H1 (cell line): ENCODE data around the gene CEP72. TPM values are rescaled to one million over a fixed set of nuclear protein-coding genes. Genes with fewer than 3 reads are reported as not detected.

ENCODE experiments used
- BRCA1 ChIP-seq: IDR thresholded peaks from 2 replicates; pipeline ENCODE4 v1.6.1; 2012; ENCODE audit warnings: low read depth, low read length, improper control_type of control experiment
- TEAD4 ChIP-seq: IDR thresholded peaks from 2 replicates; pipeline ENCODE4 v1.6.1; 2012; ENCODE audit warnings: low read depth, low read length, inconsistent platforms, mixed read lengths
- polyA plus RNA-seq, 7 experiments: library from polyadenylated mRNA; depleted of rRNA in 3 of 7; stranded (reverse) in 5 of 7; unstranded in 2 of 7; fragments of >200 nt in 5 of 7; fragments of 200-250 nt in 2 of 7; gene quantifications; 1 replicate in 5 of 7; 2 replicates in 1 of 7; 4 replicates in 1 of 7; pipeline versions ENCODE4 v1.2.1 to v1.2.3, GENCODE V29; 2011 to 2013; ENCODE audit warnings: missing spikeins in 2 of 7, mixed read lengths in 2 of 7
- total RNA-seq: library from RNA; stranded (reverse); fragmentation: NEBNext Ultra II Directional; extraction: Animal tissue kit (Norgen Biotek cat#: 25700); gene quantifications from 2 replicates; pipeline ENCODE4 v1.2.1, GENCODE V29; 2021

Gene CEP72
- total and polyA plus RNA-seq, 2 of the 8 experiments (the other 6 are each of a cell fraction or from before 2014, with no cell fraction given) = 13.1 to 19.6 TPM

DNA sequence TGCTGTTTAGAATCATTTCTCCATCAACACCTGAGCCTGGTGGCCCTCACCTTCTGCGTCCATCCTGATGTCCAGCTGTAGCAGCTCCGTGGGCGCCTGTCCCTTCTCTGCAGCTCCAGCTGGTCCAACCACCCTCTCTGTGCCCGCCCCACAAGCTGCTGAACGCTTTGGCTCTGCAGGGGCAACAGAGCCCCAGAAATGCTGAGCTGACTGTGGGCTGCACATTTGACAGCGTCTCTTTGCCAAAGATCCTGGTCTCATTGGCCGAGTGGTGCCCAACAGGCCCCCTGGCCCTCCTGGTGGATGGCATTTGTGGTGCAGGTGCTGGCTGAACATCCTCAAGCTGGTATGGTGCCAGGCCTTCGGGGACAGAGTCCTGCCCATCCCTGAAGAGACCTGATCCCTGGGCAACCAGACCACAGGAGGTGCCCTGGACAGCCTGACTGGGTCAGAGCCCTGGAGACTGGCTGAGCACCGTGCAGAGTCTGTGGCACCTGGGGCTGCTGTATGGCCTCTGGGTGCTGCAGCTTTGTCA is 25.3 kb upstream of the CEP72 start (continued):
- TF ChIP-seq TEAD4 = peak; percentile 79
- no peak for TF ChIP-seq BRCA1
